Brain pericyte (primary cell): ENCODE results near the gene TBXA2R.
"Not testable (repeated sequence)": the region's sequence is repeated elsewhere in the genome, so short reads cannot be mapped to it uniquely, and the experiment has no call there.

Experiments used
- DNase-seq: peaks from one replicate; pipeline ENCODE4 v3.0.0-alpha.2; 2012; ENCODE audit warnings: low read depth, low spot score

TBXA2R gene

GRCh38 chr19:3639479-3639878 is 32.8 kb upstream of the TBXA2R start:
- DNase-seq = no peak

GRCh38 chr19:3638208-3639193 is 31.8 kb upstream of the TBXA2R start:
- DNase-seq = no peak

DNA sequence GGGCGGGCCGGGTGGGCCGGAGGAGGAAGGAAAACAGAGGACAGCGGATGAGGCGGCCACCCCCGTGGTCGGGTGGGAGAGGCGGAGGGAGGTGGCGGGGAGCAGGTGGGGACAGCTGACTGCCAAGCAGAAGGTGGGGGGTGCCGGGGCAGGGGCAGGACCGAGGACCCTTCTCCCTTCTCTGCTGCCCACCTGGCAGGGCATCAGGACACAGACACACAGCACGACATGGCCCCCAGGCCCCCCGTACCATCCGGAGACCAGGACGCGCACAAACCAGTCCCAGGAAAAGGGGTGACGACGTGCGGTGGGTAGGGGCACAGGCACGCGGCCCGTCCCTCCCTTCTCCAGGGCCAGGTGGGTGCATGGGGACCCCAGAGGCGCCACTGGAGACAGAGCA is 30.9 kb upstream of the TBXA2R start:
- DNase-seq = no peak

DNA sequence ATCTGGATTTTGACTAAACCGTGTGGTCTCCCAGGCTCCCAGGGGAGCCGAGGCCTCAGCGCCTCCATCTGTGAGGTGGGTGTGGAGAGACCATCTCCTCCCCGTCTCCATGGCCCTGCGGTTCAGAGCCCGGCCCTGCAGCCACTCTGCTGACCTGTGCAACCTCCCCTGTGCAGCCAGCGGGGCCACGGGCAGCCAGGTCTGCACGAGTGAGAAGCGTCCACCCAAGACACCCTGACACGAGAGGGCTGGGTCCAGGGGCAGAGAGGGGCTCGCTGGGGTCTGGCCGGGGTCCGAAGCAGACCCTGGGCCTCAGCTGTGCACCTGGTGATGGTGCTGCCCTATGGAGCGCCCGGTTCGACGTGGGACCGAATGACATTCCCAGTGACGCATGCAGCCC is 30.3 kb upstream of the TBXA2R start:
- no peak for DNase-seq

- DNase-seq = no peak
Measured at GRCh38 chr19:3636506-3636905, 29.8 kb upstream of the TBXA2R start.

DNA sequence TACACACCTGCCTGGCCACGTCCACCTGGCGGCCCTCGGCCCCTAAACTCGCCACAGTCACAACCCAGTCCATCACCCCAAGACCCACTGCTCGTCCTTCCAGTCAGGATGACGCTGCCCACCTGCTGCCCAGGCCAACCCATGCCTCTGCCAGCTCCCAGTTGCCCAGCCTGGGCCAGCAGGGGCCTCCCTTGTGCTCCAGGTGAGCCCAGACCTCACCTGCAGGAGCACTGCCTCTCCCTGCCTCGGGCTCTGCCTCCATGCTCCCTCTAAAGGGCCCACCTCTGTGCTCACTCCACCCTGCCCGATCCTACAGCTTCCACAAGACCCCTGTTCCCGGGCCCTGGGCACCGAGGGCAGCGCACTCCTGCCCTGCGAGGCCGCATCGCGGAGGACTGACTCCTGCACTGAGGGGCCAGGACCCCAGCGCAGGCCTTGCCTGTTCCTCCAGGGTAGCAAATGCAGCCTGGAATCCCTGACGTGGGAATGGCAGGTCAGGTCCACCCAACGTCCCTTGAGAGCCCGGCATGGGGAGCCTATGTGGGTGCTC is 27.9 kb upstream of the TBXA2R start:
- no peak for DNase-seq

DNA sequence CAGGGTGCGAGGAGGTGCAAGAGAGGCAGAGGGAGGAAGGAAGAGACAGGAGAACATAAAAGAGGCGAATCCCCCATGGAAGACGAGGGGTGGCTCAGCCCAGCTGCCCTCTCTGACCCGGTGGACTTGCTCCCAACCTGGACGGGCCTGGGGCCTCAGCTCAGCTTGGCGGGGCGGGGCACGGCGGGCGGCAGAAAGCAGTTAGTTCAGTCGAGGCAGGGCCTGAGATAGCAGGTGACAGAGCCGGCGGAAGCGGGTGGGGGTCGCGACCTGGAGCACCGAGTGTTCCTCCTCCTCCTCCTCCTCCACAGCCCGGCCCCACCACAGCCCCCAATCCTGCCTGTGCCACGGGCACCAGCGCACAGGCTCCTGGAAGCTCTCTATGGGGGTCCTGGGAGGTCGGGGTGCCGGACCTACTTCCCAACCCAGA is 26.9 kb upstream of the TBXA2R start:
- no peak for DNase-seq

DNA sequence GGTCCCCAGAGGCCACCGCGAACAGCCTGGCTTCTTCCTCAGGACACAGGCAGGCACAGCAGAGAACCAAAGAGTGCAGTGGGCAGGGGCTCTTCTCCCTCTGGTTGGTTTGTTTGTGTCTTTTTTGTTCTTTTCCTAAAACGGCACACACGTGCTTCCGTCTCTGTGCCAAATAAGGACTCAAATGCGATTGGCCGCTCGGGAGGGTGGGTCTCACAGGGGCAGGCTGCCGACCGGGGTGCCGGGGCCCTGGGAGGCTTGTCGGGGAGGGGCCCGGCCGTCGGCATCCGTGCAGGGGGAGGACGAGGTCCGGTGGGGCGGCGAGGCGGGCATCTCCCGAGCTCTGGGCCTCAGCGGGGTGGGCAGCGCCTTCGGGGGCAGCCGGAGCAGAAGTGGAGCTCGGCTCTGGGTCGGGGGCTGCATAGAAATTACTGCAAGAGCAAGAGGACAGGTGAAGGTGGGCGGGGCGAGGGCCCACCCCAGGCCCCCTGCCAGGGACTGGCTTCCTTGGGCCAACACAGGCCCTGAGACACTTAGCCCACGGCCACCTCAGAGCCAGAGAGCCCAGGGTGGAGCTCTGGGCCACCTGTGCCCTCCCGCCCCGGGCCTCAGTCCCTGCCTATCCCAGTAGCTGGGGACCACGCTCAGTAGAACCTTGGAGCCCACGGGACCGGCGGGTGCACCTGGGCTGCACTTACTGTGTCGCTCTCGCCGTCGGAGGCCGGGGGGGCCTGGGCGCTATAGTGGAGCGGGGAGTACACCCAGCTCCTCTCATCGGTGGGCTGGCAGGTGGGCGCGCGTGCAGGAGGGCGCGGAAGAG is 26.3 kb upstream of the TBXA2R start:
- no peak for DNase-seq

DNA sequence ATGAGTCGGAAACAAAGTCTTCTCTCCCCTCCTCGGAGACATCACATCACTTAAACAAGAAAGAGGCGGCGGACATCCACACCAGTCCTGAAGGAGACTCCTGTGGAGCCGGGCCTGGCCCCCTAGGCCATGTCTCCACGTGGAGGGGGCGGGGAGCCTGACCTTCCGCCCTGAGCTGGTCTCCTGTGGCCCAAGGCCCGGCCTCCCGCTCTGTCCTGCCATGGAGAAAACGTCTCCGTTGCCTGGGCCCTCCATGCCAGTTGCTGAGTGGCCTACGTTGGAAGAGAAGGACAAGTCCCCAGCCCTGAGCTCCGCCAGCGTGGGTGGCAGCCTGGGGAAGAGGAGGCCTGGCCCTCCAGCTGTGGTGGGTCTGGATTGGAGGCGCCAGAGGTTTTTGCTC is 25.4 kb upstream of the TBXA2R start:
- no peak for DNase-seq

DNA sequence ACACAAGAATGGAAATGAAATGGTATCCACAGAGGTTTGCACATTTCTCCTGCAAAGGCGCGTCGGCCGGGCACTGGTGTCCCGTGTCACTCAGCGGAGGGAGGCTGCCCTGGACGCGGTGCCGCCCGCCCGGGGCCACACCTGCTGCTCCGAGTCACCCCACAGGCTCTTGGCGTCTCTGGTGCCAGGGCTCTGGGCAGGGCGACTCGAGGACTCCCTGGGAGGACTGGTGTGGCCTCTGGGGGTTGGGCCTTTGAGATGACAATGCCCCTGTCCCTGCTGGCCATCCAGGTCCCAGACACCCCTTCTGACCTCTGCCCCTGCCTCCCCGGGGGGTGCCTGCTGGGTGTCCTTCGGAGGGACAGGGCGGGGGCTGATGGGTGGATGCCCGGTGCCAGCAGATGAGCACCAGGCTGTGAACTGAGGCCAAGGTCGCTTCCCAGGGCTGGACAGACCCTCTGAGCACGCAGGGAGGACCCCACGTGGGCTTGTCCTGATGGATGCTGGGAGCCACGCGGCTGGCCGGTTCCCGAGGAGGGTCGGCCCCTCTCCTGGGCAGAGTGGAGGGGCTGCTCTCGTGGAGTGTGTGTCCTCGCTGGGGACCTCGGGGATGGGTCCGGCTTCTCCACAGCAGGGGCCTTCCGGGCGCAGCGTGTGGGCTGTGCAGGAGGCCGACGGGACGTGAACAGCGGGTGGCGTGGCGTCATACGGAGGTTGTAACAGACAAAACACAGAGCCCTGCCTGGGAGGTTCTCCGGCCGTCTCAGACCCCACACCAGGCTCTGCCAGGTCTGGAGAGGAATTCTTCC is 24.6 kb upstream of the TBXA2R start:
- no peak for DNase-seq

DNA sequence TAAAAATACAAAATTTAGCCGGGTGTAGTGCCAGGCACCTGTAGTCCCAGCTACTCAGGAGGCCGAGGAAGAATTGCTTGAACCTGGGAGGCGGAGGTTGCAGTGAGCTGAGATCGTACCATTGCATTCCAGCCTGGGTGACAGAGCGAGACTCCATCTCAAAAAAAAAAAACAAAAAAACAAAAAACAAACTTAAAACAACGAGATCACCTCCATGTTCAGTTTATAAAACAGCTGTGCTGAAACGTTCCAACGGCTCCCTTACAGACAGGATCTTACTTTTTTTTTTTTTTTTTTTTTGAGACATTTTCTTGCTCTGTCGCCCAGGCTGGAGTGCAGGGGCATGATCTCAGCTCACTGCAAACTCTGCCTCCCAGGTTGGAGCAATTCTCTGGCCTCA is 22.1 kb upstream of the TBXA2R start:
- not testable (repeated sequence) for DNase-seq

DNA sequence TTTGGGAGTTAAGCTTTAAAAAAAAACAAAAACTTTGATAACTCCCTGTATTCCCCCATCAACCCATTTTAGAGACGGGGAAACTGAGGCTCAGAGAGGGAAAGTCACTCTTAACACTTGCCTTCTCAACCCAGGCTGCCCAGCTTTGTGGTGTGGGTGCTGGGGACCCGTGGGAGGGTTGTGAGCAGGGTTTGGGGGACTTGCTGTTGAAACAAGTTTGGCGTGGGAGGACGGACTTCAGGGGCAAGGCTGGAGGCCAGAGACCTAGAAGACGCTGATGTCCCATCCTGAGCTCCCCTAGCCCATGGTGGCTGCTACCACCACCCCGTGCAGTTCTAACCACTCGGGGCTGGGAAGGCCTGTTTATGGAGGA is 20.7 kb upstream of the TBXA2R start:
- no peak for DNase-seq

DNA sequence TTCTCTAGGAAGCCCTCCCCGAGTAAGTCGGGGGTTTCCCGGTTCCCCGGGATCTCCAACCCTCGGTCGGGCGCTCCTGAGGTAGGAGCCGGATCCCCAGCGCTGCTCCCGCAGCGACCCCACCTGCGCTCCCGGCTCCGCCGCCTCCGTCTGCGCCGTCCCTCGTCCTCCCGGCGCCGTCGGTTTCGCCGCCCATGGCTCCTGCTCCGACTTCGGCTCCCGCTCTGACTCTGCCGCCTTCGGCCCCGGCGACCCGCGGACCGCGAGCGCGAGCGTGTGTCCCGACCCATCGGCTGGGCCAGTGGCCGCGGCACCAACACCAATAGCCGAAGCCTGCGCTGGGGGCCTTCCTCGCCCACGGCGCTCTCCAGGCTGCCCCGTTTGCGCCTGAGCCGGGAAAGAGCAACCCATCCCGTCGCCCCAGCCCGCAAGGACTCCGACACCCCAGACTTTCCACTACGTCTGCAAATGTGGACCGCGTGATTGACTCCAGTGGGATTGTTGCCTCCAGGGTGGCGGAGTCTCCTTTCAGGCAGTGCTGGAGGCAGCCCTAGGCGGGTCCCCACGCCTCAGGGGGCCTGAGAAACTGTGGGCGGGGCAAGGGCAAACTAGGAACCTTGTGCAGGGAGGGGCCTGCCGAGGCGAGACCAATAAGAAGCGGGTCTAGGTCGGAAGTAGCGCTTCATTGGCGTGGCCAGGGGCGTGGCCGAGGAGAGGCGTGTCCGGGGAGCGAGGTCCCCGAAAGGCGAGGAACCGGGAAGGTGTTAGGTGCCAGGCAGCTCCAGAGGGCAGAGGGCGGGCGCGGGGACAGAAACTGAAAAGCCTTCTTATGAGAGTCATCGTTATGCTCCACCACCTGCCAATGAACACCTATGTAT is 20.0 kb upstream of the TBXA2R start, which contains the start of gene CACTIN:
Gene CACTIN (minus strand): TSS at position 318 of the 878 bp plus-strand sequence. CDS start 28 bp downstream, at position 290.
- peak; percentile 88 for DNase-seq

DNA sequence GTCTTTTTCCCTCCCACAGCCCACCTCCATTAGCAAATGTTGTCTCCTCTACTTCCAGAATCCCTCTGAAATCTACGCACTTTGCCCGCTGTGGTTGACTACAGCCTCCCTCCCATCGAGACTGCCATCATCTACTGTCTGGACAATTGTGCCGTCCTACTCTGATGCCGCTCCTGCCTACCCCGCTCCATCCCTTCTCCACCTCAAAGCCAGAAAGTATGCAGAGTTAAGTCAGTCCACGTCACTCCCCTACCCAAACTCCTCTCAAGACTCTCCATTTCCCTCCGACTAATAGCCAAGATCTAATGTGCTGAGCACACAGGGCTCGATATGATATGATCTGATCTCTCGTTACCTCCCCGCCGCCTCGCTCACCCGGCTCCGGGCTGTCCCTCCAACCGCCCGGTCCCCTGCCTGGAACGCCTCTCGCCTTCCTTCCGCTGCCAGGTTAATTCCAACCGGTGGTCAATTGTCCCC is 19.4 kb upstream of the TBXA2R start:
- DNase-seq = no peak

- no peak for DNase-seq
Measured at GRCh38 chr19:3623716-3624115, 17.0 kb upstream of the TBXA2R start.

DNA sequence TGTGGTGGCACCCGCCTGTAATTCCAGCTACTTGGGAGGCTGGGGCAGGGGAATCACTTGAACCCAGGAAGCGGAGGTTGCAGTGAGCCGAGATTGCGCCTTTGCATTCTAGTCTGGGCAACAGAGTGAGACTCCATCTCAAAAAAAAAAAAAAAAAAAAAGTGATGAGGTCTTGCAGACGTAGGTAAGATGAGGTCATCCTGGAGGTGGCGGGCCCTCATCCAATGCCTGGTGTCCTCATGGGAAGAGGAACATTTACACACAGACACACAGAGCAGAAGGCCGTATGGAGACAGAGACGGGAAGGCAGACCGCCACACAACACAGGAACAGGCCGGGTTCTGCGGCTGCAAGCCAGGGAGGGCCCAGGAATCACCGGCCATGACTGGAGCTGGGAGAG is 15.5 kb upstream of the TBXA2R start:
- no peak for DNase-seq

GRCh38 chr19:3621689-3622088 is 15.0 kb upstream of the TBXA2R start:
- DNase-seq = no peak

DNA sequence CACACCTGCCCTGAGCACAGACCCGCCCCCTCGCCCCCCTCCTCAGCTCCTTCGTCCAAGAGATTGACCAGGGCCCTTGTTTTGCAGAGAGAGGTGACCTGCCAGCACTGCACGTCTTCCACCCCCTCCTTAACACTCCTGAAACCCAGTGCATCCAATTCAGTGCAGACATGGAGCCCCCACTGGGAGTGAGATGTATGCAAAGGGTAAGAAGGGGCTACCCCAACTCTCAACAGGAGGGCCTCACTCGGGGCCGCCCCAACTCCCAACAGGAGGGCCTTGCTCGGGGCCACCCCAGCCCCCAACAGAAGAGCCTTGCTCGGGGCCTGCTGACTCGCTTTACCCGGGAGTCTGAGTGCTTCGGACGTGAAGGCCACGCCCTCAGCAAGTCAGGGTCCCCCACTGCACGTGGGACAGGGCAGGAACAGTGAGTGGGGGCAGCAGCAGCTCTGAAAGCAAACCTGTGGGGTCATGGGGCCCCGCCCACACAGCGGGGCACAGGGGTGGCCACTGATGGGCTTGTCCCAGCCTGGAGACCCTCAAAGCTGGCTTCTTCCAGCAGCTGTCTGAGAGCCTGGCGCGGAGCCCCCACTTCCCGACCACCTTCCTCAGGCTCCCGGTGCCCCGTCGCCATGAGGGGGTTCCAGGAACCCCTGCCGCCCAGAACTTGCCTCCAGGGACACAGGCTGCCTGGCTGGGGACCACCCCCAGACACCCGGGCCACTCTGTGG is 14.3 kb upstream of the TBXA2R start:
- no peak for DNase-seq

- DNase-seq = no peak
Measured at GRCh38 chr19:3620145-3620816, 13.6 kb upstream of the TBXA2R start.
